ENCODE results near the gene GSTT4.
A peak's percentile ranks its signal among the peaks of the same experiment; 100 is the strongest.

The GSTT4 gene

GRCh38 chr22:24021304-24021703 lies 16.1 kb upstream of the GSTT4 start:
- H3K36me3 ChIP-seq (ENCODE audit: insufficient read depth, low read length): peaks cover 25% of the 10 kb centered on the region
- H3K4me3 ChIP-seq: no peak overlapping the region
- H3K9me3 ChIP-seq (ENCODE audit: low read depth, low read length): peaks cover 2% of the 10 kb centered on the region; the same call in 1 of the 2 replicates
- DNase-seq (ENCODE audit: low read depth, low spot score): no peak
- H3K9ac ChIP-seq (ENCODE audit: insufficient read length): no peak overlapping the region
- TF ChIP-seq POLR2AphosphoS5 (IDR thresholded peaks at IDR 0.05; ENCODE audit: borderline replicate concordance, low read depth, low read length): no peak
- no peak for TF ChIP-seq EZH2 (IDR thresholded peaks at IDR 0.05)
- no peak for TF ChIP-seq FOXP2 (optimal IDR thresholded peaks at IDR 0.05; ENCODE audit: control extremely low read depth, extremely low read length, insufficient read depth)
- H3K27ac ChIP-seq: no peak overlapping the region

- Histone ChIP-seq H3K9ac (ENCODE audit: insufficient read length) (no peak overlapping the region), H3K9me3 (ENCODE audit: low read depth, low read length) (no peaks in the 10 kb centered on the region), H3K4me3 (no peak overlapping the region), H3K36me3 (ENCODE audit: insufficient read depth, low read length) (peaks cover 5% of the 10 kb centered on the region; the same call in 1 of the 2 replicates), H3K27ac (no peak overlapping the region)
- TF ChIP-seq POLR2AphosphoS5 (IDR thresholded peaks at IDR 0.05; ENCODE audit: borderline replicate concordance, low read depth, low read length) (no peak), FOXP2 (optimal IDR thresholded peaks at IDR 0.05; ENCODE audit: control extremely low read depth, extremely low read length, insufficient read depth) (no peak), EZH2 (IDR thresholded peaks at IDR 0.05) (no peak)
- no peak for DNase-seq (ENCODE audit: low read depth, low spot score)
Measured at GRCh38 chr22:24016156-24016555, 10.9 kb upstream of the GSTT4 start.

GRCh38 chr22:24011735-24012068 lies 6.4 kb upstream of the GSTT4 start:
- no peaks in the 10 kb centered on the region for H3K36me3 ChIP-seq (ENCODE audit: insufficient read depth, low read length)
- H3K9ac ChIP-seq (ENCODE audit: insufficient read length): peak overlapping the region; percentile 79
- no peak overlapping the region for H3K27ac ChIP-seq
- TF ChIP-seq EZH2 (IDR thresholded peaks at IDR 0.05) (no peak), POLR2AphosphoS5 (IDR thresholded peaks at IDR 0.05; ENCODE audit: borderline replicate concordance, low read depth, low read length) (no peak), FOXP2 (optimal IDR thresholded peaks at IDR 0.05; ENCODE audit: control extremely low read depth, extremely low read length, insufficient read depth) (no peak)
- no peaks in the 10 kb centered on the region for H3K9me3 ChIP-seq (ENCODE audit: low read depth, low read length)
- no peak for DNase-seq (ENCODE audit: low read depth, low spot score)
- H3K4me3 ChIP-seq: peak overlapping the region; percentile 77

DNA sequence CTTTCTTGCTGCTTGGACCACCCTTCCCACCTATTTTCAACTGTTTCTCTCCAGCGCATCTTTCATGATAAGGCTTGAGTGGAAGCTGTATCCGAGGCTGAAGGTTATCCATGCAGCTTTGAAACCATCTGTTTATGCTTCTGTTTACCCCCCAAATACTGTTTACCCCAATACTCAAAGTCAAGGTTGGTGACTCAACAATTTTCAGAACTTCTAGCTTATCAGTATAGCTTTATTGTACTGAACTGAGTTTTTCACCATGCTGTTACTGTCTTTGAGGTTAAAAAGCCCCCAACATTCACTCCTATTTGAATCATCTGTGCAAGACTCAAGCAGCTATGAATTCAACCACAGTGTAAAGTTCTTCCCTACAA lies 4.8 kb upstream of the GSTT4 start:
- no peak overlapping the region for H3K27ac ChIP-seq
- no peak overlapping the region for H3K9ac ChIP-seq (ENCODE audit: insufficient read length)
- DNase-seq (ENCODE audit: low read depth, low spot score): no peak
- no peaks in the 10 kb centered on the region for H3K9me3 ChIP-seq (ENCODE audit: low read depth, low read length)
- no peaks in the 10 kb centered on the region for H3K36me3 ChIP-seq (ENCODE audit: insufficient read depth, low read length)
- TF ChIP-seq POLR2AphosphoS5 (IDR thresholded peaks at IDR 0.05; ENCODE audit: borderline replicate concordance, low read depth, low read length): no peak
- no peak for TF ChIP-seq FOXP2 (optimal IDR thresholded peaks at IDR 0.05; ENCODE audit: control extremely low read depth, extremely low read length, insufficient read depth)
- no peak for TF ChIP-seq EZH2 (IDR thresholded peaks at IDR 0.05)
- H3K4me3 ChIP-seq: no peak overlapping the region

GRCh38 chr22:24009227-24010017 lies 4.2 kb upstream of the GSTT4 start:
- no peak for DNase-seq (ENCODE audit: low read depth, low spot score)
- Histone ChIP-seq H3K4me3 (no peak overlapping the region), H3K9me3 (ENCODE audit: low read depth, low read length) (no peaks in the 10 kb centered on the region), H3K27ac (no peak overlapping the region), H3K9ac (ENCODE audit: insufficient read length) (no peak overlapping the region), H3K36me3 (ENCODE audit: insufficient read depth, low read length) (no peaks in the 10 kb centered on the region)
- no peak for TF ChIP-seq EZH2 (IDR thresholded peaks at IDR 0.05)
- no peak for TF ChIP-seq FOXP2 (optimal IDR thresholded peaks at IDR 0.05; ENCODE audit: control extremely low read depth, extremely low read length, insufficient read depth)

DNA sequence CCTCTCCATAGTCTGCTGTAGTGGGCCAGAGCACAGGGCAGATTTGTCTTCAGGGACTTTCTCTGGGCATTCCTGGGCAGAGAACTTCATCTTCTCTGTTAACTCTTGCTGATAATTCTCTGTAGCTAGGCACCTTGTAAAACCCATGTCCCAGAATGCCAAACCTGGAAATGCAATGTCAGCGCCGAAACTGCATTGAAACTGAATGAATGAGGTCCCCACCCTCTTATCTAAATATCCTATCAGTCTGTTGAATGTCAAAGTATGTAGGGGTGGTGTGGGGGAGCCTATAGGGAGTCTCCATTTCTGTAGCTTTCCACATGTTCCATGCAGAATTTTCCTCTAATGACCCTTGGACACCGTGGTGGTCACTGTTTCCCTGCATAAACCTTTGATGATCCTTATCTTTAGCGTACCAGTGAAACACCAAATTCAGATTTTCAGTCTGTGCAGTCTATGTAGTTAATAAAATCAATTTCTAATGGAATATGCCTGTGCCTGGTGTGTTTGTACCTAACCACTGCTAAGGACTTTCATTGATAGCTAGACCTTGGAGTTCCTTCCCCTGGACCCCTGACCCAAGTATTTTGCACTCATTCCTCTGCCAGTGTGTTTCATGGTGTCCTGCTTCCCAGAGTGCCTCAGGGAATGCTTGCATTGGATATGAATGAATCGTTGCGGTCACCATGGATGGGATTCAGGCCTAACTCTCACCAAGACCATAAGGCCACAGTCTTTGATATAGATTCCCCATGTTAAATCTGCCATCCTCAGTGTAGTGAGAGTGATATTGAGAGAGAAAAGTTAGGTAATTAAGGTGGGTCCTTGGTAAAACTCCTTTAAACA lies 3.4 kb upstream of the GSTT4 start:
- no peaks in the 10 kb centered on the region for H3K36me3 ChIP-seq (ENCODE audit: insufficient read depth, low read length)
- H3K27ac ChIP-seq: no peak overlapping the region
- H3K9ac ChIP-seq (ENCODE audit: insufficient read length): no peak overlapping the region
- TF ChIP-seq FOXP2 (optimal IDR thresholded peaks at IDR 0.05; ENCODE audit: control extremely low read depth, extremely low read length, insufficient read depth) (no peak), EZH2 (IDR thresholded peaks at IDR 0.05) (no peak), POLR2AphosphoS5 (IDR thresholded peaks at IDR 0.05; ENCODE audit: borderline replicate concordance, low read depth, low read length) (no peak)
- DNase-seq (ENCODE audit: low read depth, low spot score): no peak
- H3K9me3 ChIP-seq (ENCODE audit: low read depth, low read length): no peaks in the 10 kb centered on the region
- no peak overlapping the region for H3K4me3 ChIP-seq

- Histone ChIP-seq H3K36me3 (ENCODE audit: insufficient read depth, low read length) (no peaks in the 10 kb centered on the region), H3K27ac (no peak overlapping the region), H3K4me3 (no peak overlapping the region), H3K9ac (ENCODE audit: insufficient read length) (no peak overlapping the region), H3K9me3 (ENCODE audit: low read depth, low read length) (no peaks in the 10 kb centered on the region)
- TF ChIP-seq EZH2 (IDR thresholded peaks at IDR 0.05): no peak
- no peak for TF ChIP-seq FOXP2 (optimal IDR thresholded peaks at IDR 0.05; ENCODE audit: control extremely low read depth, extremely low read length, insufficient read depth)
- no peak for TF ChIP-seq POLR2AphosphoS5 (IDR thresholded peaks at IDR 0.05; ENCODE audit: borderline replicate concordance, low read depth, low read length)
- DNase-seq (ENCODE audit: low read depth, low spot score): no peak
Measured at GRCh38 chr22:24008022-24008283, 2.7 kb upstream of the GSTT4 start.

- DNase-seq (ENCODE audit: low read depth, low spot score): no peak
- no peak overlapping the region for H3K4me3 ChIP-seq
- no peak overlapping the region for H3K27ac ChIP-seq
- no peak overlapping the region for H3K9ac ChIP-seq (ENCODE audit: insufficient read length)
- H3K9me3 ChIP-seq (ENCODE audit: low read depth, low read length): no peaks in the 10 kb centered on the region
- H3K36me3 ChIP-seq (ENCODE audit: insufficient read depth, low read length): no peaks in the 10 kb centered on the region
- TF ChIP-seq FOXP2 (optimal IDR thresholded peaks at IDR 0.05; ENCODE audit: control extremely low read depth, extremely low read length, insufficient read depth) (no peak), EZH2 (IDR thresholded peaks at IDR 0.05) (no peak), POLR2AphosphoS5 (IDR thresholded peaks at IDR 0.05; ENCODE audit: borderline replicate concordance, low read depth, low read length) (no peak)
Measured at GRCh38 chr22:24007253-24008021, 2.2 kb upstream of the GSTT4 start.

Measured in SK-N-MC (cell line).